ENCODE measurements around the gene TGFBR1.

TGFBR1 gene

DNA sequence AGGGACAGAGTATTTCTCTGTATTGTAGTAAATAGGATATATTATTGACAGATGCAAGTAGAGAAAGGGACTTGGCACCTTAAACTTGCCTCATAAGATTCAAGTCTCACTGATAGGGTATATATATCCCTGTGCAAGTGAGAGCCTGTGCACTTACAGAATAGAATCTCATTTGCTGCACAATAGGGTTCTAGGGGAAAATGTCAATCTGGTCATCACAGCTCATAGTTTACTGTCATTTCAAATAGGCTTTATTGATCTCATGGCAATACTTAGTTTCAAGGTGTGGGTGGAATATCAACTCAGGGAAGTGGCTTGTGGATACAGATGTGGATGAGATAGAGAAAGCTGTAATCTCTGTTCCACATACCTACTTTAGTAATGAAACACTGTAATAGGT, 42.3 kb downstream of the TGFBR1 start:
- Histone ChIP-seq H3K27ac (no peak overlapping the region), H3K4me1 (peaks cover 0 to 8% (median 0%) of the 10 kb centered on the region in 10 experiments; a peak in 2 of 20 replicates), H3K9me3 (replicated peaks in 1 of 11) (no peaks in the 10 kb centered on the region), H3K9ac (no peak overlapping the region), H3K27me3 (no peaks in the 10 kb centered on the region), H3K4me3 (no peak overlapping the region), H4K20me1 (peaks cover 0 to 66% (median 4%) of the 10 kb centered on the region in 11 experiments; a peak in 10 of 22 replicates), H3K4me2 (no peak overlapping the region), H3K36me3 (peaks cover 80 to 100% (median 95%) of the 10 kb centered on the region in 11 experiments)
- no peak for TF ChIP-seq Cebpa-rat (IDR thresholded peaks at IDR 0.05)

DNA sequence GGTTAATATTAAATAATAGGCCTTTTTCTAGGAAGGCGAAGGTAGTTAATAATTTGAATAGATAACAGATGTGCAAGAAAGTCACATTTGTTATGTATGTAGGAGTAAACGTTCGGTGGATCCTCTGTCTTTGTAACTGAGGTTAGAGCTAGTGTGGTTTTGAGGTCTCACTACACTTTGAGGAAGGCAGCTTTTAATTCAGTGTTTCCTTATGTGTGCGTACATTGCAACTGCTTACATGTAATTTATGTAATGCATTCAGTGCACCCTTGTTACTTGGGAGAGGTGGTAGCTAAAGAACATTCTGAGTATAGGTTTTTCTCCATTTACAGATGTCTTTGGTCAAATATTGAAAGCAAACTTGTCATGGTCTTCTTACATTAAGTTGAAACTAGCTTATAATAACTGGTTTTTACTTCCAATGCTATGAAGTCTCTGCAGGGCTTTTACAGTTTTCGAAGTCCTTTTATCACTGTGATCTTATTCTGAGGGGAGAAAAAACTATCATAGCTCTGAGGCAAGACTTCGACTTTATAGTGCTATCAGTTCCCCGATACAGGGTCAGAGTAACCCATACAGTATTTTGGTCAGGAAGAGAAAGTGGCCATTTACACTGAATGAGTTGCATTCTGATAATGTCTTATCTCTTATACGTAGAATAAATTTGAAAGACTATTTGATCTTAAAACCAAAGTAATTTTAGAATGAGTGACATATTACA, 45.7 kb downstream of the TGFBR1 start:
- Histone ChIP-seq H3K36me3 (peaks cover 46 to 84% (median 67%) of the 10 kb centered on the region in 11 experiments), H3K27ac (no peak overlapping the region), H3K9ac (no peak overlapping the region), H3K27me3 (no peaks in the 10 kb centered on the region), H3K4me2 (no peak overlapping the region), H4K20me1 (peaks cover 0 to 42% (median 0%) of the 10 kb centered on the region in 11 experiments; a peak in 4 of 22 replicates), H3K4me1 (no peaks in the 10 kb centered on the region), H3K4me3 (no peak overlapping the region), H3K9me3 (replicated peaks in 1 of 11) (no peaks in the 10 kb centered on the region)
- TF ChIP-seq Cebpa-rat (IDR thresholded peaks at IDR 0.05), result no peak

DNA sequence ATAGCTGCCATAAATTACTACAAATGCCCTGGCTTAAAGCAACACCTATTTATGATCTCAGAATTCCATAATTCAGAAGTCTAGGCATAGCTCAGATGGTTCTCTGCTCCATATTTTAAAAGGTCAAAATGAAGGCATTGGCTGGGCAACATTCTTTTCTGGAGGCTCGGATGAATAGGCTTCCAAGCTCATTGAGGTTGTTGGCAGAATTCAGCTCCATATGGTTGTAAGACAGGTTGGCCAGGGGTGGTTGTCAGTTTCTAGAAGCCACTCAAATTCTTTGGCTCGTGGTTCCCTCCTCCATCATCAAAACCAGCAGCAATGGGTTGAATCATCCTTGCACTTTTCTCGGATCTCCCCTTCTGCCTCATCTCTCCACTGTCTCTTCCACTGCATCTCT, 49.4 kb downstream of the TGFBR1 start:
- Histone ChIP-seq H3K4me1 (peaks cover 0 to 2% (median 0%) of the 10 kb centered on the region in 10 experiments; a peak in 5 of 20 replicates), H3K4me3 (no peak overlapping the region), H3K9ac (no peak overlapping the region), H3K9me3 (replicated peaks in 1 of 11) (no peaks in the 10 kb centered on the region), H3K36me3 (peaks cover 8 to 47% (median 30%) of the 10 kb centered on the region in 11 experiments), H4K20me1 (peaks cover 0 to 21% (median 0%) of the 10 kb centered on the region in 11 experiments; a peak in 3 of 22 replicates), H3K4me2 (0 out of 22 replicates have a peak overlapping the region, but pooled peaks of 1 of the 11 experiments have one; percentile 4), H3K27ac (no peak overlapping the region), H3K27me3 (no peaks in the 10 kb centered on the region)
- no peak for TF ChIP-seq Cebpa-rat (IDR thresholded peaks at IDR 0.05)

DNA sequence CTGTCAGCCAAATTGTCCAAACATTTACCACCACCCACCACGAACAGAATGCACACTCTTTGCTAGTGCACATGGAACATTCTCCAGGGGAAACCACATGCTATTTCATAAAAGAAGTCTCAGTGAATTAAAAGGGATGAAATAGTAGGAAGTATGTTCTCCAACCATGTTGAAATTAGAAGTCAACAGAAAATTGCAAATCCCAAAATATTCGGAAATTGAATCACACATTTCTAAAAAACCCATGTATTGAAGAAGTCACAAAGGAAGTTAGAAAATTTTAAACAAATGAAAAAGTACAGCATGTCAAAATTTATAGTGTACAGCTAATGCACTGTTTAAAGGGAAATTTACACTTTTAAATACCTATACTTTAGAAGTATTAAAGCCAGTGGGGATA, 50.8 kb downstream of the TGFBR1 start:
- Histone ChIP-seq H3K36me3 (peaks cover 0 to 33% (median 18%) of the 10 kb centered on the region in 11 experiments; a peak in 20 of 22 replicates), H3K27me3 (no peaks in the 10 kb centered on the region), H4K20me1 (peaks cover 0 to 13% (median 0%) of the 10 kb centered on the region in 11 experiments; a peak in 3 of 22 replicates), H3K9ac (no peak overlapping the region), H3K4me3 (no peak overlapping the region), H3K9me3 (replicated peaks in 1 of 11) (no peaks in the 10 kb centered on the region), H3K4me2 (no peak overlapping the region), H3K4me1 (peaks cover 0 to 8% (median 5%) of the 10 kb centered on the region in 10 experiments; a peak in 8 of 20 replicates), H3K27ac (no peak overlapping the region)
- no peak for TF ChIP-seq Cebpa-rat (IDR thresholded peaks at IDR 0.05)

DNA sequence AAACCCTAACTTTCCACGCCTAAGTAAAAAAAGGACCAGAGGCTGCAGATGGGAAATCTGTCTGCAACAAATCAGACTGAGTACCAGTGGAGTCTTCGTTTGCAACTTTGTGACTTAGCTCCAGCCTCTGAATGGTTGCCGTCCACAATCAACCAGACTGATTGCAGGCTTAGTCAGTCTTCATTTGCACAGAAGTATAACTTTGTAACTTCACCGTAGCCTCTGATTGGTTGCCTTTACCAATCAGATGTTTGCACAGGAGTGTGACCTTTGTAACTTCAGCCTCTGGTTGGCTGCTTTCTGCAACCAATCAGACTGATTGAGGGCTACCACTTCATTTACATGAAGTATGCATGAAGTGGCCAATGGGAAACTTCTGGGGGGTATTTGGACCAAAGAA, 53.7 kb downstream of the TGFBR1 start:
- Histone ChIP-seq H3K4me1 (peaks cover 0 to 8% (median 5%) of the 10 kb centered on the region in 10 experiments; a peak in 8 of 20 replicates), H3K4me2 (no peak overlapping the region), H3K27me3 (no peaks in the 10 kb centered on the region), H3K9me3 (replicated peaks in 1 of 11) (no peaks in the 10 kb centered on the region), H3K36me3 (peaks cover 0 to 4% (median 0%) of the 10 kb centered on the region in 11 experiments; a peak in 2 of 22 replicates), H3K27ac (no peak overlapping the region), H3K9ac (no peak overlapping the region), H3K4me3 (no peak overlapping the region), H4K20me1 (peaks cover 0 to 5% (median 0%) of the 10 kb centered on the region in 11 experiments; a peak in 1 of 22 replicates)
- no peak for TF ChIP-seq Cebpa-rat (IDR thresholded peaks at IDR 0.05)

DNA sequence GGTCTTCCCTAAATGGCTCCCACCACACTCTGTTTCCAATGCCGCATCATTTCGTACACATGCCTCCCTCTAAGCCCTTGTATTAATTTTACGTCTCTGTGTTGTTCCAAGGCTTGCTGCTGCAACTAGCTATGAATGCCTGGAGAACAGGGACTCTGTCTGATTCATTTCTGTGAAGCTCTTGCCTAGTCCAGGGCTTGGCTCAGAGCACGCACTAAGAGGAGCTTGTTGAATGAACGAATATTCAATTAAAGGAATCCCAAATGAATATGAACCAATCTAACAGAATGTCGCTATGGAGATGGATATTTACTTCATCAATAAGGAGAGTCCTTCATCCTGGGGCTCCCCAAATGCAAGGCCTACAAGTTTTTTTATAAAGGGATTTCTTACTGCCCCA, 55.3 kb downstream of the TGFBR1 start:
- TF ChIP-seq Cebpa-rat (IDR thresholded peaks at IDR 0.05), result no peak
- no peak overlapping the region for H3K9ac ChIP-seq
- peaks cover 0 to 8% (median 5%) of the 10 kb centered on the region in 10 experiments; a peak in 8 of 20 replicates for H3K4me1 ChIP-seq
- H3K27me3 ChIP-seq, result no peaks in the 10 kb centered on the region
- no peaks in the 10 kb centered on the region for H3K9me3 ChIP-seq (replicated peaks in 1 of 11)
- no peaks in the 10 kb centered on the region for H3K36me3 ChIP-seq
- no peaks in the 10 kb centered on the region for H4K20me1 ChIP-seq
- no peak overlapping the region for H3K4me3 ChIP-seq
- H3K4me2 ChIP-seq, result peak overlapping the region in 3 of 11 experiments; percentile 31 to 44 (median 43); a peak in 4 of 22 replicates
- H3K27ac ChIP-seq, result no peak overlapping the region

DNA sequence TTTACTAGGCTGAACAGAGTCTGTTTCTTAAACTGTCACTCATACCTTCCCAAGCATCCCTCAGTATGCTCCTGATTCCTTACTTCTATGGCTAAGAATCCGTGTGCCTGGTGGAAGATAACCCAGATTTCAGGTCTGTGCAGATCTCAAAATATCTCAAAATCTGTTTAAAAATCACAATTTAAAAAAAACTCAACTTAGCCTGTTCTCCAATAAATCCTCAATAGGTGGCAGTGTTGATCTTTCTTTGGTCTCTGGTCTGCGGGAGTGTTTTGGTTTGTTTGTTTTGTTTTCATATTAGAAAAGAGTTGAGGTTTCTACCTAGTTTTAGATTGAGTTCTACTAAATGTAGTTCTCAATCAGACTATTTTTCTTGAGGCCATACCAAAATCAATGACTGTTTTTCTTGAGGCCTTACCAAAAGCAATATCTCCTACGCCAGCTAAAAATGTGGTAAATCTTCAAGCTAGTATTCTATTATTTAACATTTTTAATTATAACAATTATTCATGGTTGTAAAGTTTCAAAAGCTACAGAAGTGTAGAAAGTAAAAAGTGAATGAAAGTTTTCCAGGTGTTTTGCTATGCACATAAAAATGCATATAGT, 57.9 kb downstream of the TGFBR1 start:
- no peaks in the 10 kb centered on the region for H3K27me3 ChIP-seq
- no peaks in the 10 kb centered on the region for H3K36me3 ChIP-seq
- no peaks in the 10 kb centered on the region for H3K9me3 ChIP-seq (replicated peaks in 1 of 11)
- H3K27ac ChIP-seq, result peak overlapping the region in 1 of 11 experiments; percentile 26; a peak in 1 of 22 replicates
- 0 out of 22 replicates have a peak overlapping the region, but pooled peaks of 1 of the 11 experiments have one; percentile 16 for H3K9ac ChIP-seq
- TF ChIP-seq Cebpa-rat (IDR thresholded peaks at IDR 0.05), result no peak
- H3K4me2 ChIP-seq, result peak overlapping the region in 2 of 11 experiments; percentile 36 to 52; a peak in 2 of 22 replicates
- no peaks in the 10 kb centered on the region for H4K20me1 ChIP-seq
- H3K4me1 ChIP-seq, result peaks cover 0 to 14% (median 7%) of the 10 kb centered on the region in 10 experiments; a peak in 15 of 20 replicates
- H3K4me3 ChIP-seq, result no peak overlapping the region

DNA sequence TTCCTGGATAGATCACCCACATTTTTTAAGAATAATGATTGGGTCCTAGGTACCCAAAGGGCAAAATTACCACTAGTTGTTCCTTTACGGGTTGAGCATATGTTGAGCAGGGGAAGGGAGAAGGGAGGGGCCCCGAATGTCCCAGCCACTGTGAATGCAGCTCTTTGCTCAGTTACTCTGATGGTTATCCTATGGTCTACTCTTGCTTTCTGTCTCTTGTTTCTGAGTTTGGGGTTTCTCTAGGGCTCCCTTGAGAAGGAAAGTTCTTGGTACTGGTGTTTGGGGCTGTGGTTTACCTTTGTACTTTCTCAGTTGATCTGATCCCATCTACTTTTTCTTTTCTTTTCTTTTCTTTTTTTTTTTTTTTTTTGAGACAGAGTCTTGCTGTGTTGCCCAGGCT, 61.2 kb downstream of the TGFBR1 start:
- TF ChIP-seq Cebpa-rat (IDR thresholded peaks at IDR 0.05), result no peak
- Histone ChIP-seq H3K27ac (no peak overlapping the region), H3K9me3 (replicated peaks in 1 of 11) (0 out of 22 replicates have a peak, but pooled peaks cover 0 to under 1% (median 0%) of the 10 kb centered on the region in 11 experiments), H3K4me2 (no peak overlapping the region), H3K36me3 (no peaks in the 10 kb centered on the region), H4K20me1 (no peaks in the 10 kb centered on the region), H3K27me3 (no peaks in the 10 kb centered on the region), H3K4me3 (no peak overlapping the region), H3K9ac (no peak overlapping the region), H3K4me1 (peaks cover 0 to 13% (median 7%) of the 10 kb centered on the region in 10 experiments; a peak in 12 of 20 replicates)

DNA sequence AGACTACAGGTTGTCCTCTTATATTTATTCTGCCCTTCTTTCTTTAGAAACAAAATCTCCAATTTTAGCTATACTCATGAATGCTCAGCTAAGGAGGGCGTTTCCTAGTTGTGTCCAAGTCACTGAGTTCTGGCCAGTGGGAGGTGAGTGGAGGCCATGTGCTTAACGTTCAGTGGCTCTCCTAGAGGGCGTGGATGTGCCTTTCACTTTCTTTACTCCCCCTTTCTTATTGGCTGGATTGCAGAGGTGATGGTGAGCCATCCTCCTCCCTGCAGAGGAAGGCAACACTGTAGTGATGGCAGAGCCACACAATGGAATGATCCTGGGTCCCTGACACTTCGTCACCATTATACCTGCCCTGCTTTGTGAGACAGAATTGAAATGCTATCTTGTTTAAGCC, 62.2 kb downstream of the TGFBR1 start:
- Histone ChIP-seq H3K4me1 (peaks cover 0 to 17% (median 7%) of the 10 kb centered on the region in 10 experiments; a peak in 12 of 20 replicates), H3K36me3 (no peaks in the 10 kb centered on the region), H4K20me1 (no peaks in the 10 kb centered on the region), H3K4me3 (no peak overlapping the region), H3K27ac (no peak overlapping the region), H3K4me2 (peak overlapping the region in 1 of 11 experiments; percentile 18; a peak in 1 of 22 replicates), H3K9me3 (replicated peaks in 1 of 11) (peaks cover 0 to 9% (median 0%) of the 10 kb centered on the region in 11 experiments; a peak in 2 of 22 replicates), H3K9ac (no peak overlapping the region), H3K27me3 (no peaks in the 10 kb centered on the region)
- no peak for TF ChIP-seq Cebpa-rat (IDR thresholded peaks at IDR 0.05)

Data from BLaER1 treated with 17β-estradiol and CSF1 and Interleukin-3, amounts not matched to agents 10 nM and 100 nM (cell line).